ENCODE results near the gene SNRNP25.
"Not testable (repeated sequence)": the region's sequence is repeated elsewhere in the genome, so short reads cannot be mapped to it uniquely, and the experiment has no call there.

SNRNP25 gene

GRCh38 chr16:53346-54236 lies at the start of gene SNRNP25, which contains the start of gene POLR3K:
TSS of gene SNRNP25 (plus strand) at chr16:53828. CDS start at chr16:54017, 189 bp downstream.
TSS of gene POLR3K (minus strand) at chr16:53608. CDS start at chr16:53586, 22 bp downstream.
- DNase-seq, result peak; percentile 99

DNA sequence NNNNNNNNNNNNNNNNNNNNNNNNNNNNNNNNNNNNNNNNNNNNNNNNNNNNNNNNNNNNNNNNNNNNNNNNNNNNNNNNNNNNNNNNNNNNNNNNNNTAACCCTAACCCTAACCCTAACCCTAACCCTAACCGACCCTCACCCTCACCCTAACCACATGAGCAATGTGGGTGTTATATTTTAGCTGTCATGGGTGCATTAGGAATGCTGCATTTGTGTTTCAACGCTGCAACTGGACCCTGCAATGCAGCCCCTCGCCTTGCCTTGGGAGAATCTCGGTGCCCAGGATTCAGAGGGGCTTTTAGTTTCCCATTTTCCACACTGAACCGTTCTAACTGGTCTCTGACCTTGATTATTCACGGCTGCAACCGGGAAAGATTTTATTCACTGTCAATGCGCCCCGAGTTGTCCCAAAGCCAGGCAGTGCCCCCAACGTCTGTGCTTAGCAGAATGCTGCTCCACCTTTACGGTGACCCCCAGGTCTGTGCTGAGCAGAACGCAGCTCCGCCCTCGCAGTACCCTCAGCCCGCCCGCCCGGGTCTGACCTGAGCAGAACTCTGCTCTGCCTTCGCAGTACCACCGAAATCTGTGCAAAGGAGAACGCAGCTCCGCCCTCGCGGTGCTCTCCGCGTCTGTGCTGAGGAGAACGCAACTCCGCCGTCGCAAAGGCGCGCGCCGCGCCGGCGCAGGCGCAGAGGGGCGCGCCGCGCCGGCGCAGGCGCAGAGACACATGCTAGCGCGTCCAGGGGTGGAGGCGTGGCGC lies 43.5 kb upstream of the SNRNP25 start:
- no peak for DNase-seq

DNA sequence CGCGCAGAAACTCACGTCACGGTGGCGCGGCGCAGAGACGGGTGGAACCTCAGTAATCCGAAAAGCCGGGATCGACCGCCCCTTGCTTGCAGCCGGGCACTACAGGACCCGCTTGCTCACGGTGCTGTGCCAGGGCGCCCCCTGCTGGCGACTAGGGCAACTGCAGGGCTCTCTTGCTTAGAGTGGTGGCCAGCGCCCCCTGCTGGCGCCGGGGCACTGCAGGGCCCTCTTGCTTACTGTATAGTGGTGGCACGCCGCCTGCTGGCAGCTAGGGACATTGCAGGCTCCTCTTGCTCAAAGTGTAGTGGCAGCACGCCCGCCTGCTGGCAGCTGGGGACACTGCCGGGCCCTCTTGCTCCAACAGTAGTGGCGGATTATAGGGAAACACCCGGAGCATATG lies 42.9 kb upstream of the SNRNP25 start:
- DNase-seq, result not testable (repeated sequence)

- not testable (repeated sequence) for DNase-seq
These were observed 36.4 kb upstream of the SNRNP25 start for GRCh38 chr16:17062-17765.

- not testable (repeated sequence) for DNase-seq
These were observed 32.7 kb upstream of the SNRNP25 start for GRCh38 chr16:20886-21285.

DNA sequence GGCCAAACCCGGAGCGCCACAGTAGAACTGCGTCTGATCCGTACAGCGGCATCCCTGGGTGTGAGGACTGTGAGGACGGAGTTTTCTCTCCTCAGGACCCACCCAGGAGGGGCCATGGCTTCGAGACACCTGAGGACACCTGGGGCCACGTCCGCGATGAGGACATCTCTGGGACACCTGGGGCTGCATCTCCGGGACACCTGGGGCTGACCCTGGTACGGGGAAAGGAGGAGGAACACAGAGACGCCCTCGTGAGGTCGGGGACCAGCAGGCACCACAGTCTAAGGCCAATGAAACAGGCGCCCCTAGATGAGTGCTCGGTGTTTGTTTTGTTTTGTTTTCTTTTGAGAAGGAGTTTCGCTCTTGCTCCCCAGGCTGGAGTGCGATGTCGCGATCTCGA lies 29.5 kb upstream of the SNRNP25 start:
- DNase-seq, result not testable (repeated sequence)

GRCh38 chr16:25926-26348 lies 27.7 kb upstream of the SNRNP25 start:
- not testable (repeated sequence) for DNase-seq

DNA sequence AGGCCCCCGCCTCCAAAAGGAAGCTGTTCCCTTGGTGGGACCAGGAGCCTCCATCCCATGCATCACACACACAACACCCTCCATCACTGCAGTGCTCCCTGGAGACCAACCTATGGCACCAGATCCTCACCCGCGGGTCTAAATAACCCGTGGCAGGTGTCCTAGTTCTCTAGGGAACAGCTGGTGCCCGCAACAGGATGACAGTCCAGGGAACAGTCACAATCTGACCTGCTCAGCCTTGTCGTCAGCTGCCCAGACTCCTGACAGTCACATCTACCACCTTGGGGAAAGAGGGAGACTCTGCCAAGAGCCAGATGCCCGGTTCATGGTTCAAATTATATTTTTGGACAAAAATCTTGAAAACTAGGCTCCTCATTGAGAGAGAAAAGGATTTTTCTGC lies 23.0 kb upstream of the SNRNP25 start:
- DNase-seq, result not testable (repeated sequence)

GRCh38 chr16:33154-33876 lies 20.3 kb upstream of the SNRNP25 start:
- DNase-seq, result not testable (repeated sequence)

DNA sequence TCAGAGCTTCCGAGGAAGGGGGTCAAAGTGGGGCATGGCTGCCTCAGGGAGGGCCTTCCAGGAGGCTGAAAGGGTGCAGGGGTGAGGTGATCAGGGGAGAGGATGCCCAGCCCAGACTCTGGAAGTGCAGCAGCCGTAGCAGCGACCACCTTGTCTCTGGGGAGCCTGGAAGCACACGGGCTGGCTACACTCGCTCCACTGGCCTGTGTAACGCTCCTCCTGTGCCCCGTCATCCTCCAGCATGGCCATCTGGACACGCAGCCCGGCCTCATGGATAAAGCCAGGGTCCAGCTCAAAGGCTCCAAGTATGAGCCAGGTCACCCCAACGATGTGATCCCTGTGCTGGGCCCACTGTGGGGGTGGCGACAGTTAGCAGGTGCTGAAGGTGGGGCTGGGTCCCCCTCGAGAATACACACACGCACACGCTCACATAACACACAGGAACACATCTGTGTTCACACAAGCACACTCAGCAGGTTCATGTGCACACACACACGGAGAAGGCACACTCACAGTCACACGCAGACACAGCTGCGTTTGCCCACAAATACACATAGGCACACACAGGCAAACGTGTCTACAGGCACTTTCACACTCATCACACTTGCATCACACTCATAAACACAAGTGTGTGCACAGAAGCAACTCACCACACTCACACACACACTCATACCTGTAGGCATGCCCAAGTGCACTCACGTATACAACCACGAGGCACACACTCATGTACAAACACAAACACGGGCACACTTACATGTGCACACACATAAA lies 19.6 kb upstream of the SNRNP25 start:
- no peak for DNase-seq

GRCh38 chr16:34648-34987 lies 19.0 kb upstream of the SNRNP25 start:
- no peak for DNase-seq

GRCh38 chr16:35011-35677 lies 18.5 kb upstream of the SNRNP25 start:
- DNase-seq, result no peak

GRCh38 chr16:35678-36305 lies 17.8 kb upstream of the SNRNP25 start:
- DNase-seq, result no peak

GRCh38 chr16:36336-36984 lies 17.2 kb upstream of the SNRNP25 start:
- DNase-seq, result no peak

DNA sequence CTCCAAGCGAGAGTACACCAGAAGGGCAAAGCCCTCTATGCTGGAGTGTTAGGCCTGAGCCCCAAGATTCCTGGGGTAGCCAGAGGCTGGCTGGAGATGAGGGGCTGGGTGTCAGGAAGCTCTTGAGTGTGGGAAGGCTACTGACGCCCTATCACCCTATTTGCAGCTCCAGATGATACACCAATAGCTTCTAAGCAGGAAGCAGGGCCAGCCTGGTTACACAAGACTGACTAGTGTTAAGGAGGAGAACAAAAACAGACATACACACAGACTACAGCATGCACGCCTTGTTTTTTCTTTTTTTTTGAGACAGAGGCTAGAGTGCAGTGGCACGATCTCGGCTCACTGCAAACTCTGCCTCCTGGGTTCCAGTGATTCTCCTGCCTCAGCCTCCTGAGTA lies 16.1 kb upstream of the SNRNP25 start:
- no peak for DNase-seq

DNA sequence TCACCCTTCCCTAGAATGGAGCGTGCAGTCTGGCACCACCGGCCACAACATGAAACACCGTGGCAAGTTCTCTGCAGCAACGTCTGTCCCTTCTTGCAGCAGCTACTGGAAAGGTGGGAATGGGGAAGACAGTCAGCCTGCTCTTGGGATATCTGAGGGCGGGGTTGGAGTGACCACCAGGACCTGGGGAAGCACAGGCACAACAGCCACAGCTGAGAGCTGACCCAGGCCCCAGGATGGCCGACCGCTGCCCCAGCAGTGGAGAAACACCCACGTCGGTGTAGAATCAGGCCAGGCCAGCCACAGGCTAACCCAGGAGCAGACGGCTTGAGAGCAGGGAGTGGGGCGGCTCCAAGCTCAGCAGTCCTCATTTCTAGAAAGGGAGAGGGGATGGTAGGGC lies 15.4 kb upstream of the SNRNP25 start:
- not testable (repeated sequence) for DNase-seq

DNA sequence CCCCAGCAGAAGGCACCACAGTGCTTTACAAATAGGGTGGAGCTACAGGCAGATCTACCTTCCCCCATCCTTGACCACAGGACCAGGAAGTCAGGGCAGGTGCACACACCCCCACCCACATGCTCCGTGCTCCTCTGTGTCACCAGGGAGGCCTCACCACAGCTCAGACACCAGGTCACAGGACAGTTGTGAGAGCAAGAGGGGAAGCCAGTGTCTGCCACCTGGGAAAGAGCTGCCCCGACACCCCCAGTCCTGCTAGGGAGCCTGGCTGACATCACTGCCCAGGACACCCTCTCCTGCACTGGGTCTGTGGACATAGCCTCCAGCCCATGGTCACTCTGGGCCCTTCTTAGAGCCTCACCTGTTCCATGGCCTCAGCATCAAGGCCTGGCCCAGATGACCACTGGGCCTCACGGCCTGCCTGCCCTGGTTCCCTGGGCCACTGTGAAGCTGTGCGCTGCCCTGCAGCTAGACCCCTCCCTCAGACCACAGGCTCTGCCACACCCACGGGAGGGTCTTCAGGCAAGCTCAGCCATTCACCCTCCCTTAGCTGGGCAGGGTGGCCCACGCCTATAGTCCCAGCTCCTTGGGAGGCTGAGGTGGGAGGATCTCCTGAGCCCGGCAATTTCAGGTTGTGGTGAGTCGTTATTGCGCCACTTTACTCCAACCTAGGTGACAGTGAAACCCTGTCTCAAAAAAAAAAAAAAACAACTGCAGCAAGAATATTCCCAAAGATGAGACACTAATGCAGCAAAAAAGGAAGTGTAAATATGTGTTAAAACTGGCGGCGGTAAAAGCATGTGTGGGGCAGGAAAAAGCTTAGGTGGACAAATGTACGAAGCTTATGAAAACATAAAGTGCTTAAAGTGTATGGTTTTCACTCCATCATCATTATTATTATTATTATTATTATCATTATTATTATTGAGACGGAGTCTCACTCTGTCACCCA lies 14.4 kb upstream of the SNRNP25 start:
- DNase-seq, result no peak

GRCh38 chr16:41439-42068 lies 12.1 kb upstream of the SNRNP25 start:
- DNase-seq, result no peak

All from left hindlimb (tissue), 1 donor.